HUDEP-2 (cell line): ENCODE measurements around the gene IL17RA.

Experiments
- DNase-seq, 76 experiments: peaks; one replicate each; lab custom pipeline; 2025; ENCODE audit not compliant: unreplicated experiment in 76 of 76; lab: John Stamatoyannopoulos, UW

IL17RA gene

GRCh38 chr22:17105143-17106129, 20.6 kb downstream of the IL17RA start:
- no peak for DNase-seq

- DNase-seq: no peak
Measured at GRCh38 chr22:17106161-17106784, 21.5 kb downstream of the IL17RA start.

GRCh38 chr22:17106785-17107546, 22.2 kb downstream of the IL17RA start:
- no peak for DNase-seq

- no peak for DNase-seq
Measured at GRCh38 chr22:17107547-17107810, 22.7 kb downstream of the IL17RA start.

- no peak for DNase-seq
Measured at GRCh38 chr22:17108256-17109112, 23.7 kb downstream of the IL17RA start.

GRCh38 chr22:17109113-17109865, 24.5 kb downstream of the IL17RA start:
- DNase-seq: no peak

GRCh38 chr22:17109976-17110375, 25.2 kb downstream of the IL17RA start:
- DNase-seq: no peak

- no peak for DNase-seq
Measured at GRCh38 chr22:17110791-17111550, 26.2 kb downstream of the IL17RA start.

- no peak for DNase-seq
Measured at GRCh38 chr22:17112491-17113042, 27.8 kb downstream of the IL17RA start.

- DNase-seq: no peak
Measured at GRCh38 chr22:17113600-17113999, 28.8 kb downstream of the IL17RA start.

- no peak for DNase-seq
Measured at GRCh38 chr22:17114173-17114897, 29.5 kb downstream of the IL17RA start.

GRCh38 chr22:17114898-17115235, 30.1 kb downstream of the IL17RA start:
- no peak for DNase-seq

- DNase-seq: no peak
Measured at GRCh38 chr22:17115236-17115635, 30.4 kb downstream of the IL17RA start.

- DNase-seq: no peak
Measured at GRCh38 chr22:17115945-17116565, 31.3 kb downstream of the IL17RA start.

GRCh38 chr22:17116572-17117330, 32.0 kb downstream of the IL17RA start:
- DNase-seq: no peak

GRCh38 chr22:17117400-17117799, 32.6 kb downstream of the IL17RA start:
- DNase-seq: no peak

GRCh38 chr22:17117890-17118289, 33.1 kb downstream of the IL17RA start:
- DNase-seq: no peak
